A549 (cell line): ENCODE data around the gene TRPC6.

Experiments
- CTCF ChIP-seq: fragments of >200 bp; sonication (Bioruptor Twin); formaldehyde crosslinking; IDR thresholded peaks from 3 replicates; pipeline ENCODE4 v1.5.1; 2016
- ELK1 ChIP-seq: fragments of 150-350 bp; IDR thresholded peaks from 2 replicates; pipeline ENCODE4 v1.6.1; 2014; ENCODE audit warnings: low read depth, mild to moderate bottlenecking, low read length
- EP300 ChIP-seq, 2 experiments: fragments of >200 bp; sonication (Bioruptor Twin); formaldehyde crosslinking; IDR thresholded peaks; 2 replicates in 1 of 2; 3 replicates in 1 of 2; pipeline ENCODE4 v1.6.1; 2016 to 2017
- ESRRA ChIP-seq: fragments of 150-350 bp; IDR thresholded peaks from 2 replicates; pipeline ENCODE4 v1.6.1; 2014; ENCODE audit warnings: mild to moderate bottlenecking, low read length, borderline replicate concordance
- HDAC2 ChIP-seq: fragments of 200-600 bp; sonication (generic); IDR thresholded peaks from 2 replicates; pipeline ENCODE4 v1.6.1; 2016
- KDM5A ChIP-seq: fragments of 200-600 bp; sonication (generic); IDR thresholded peaks from 2 replicates; pipeline ENCODE4 v1.6.1; 2016; ENCODE audit warnings: antibody characterized with exemption, mild to moderate bottlenecking
- MAFK ChIP-seq: fragments of 450-650 bp; IDR thresholded peaks from 2 replicates; pipeline ENCODE4 v1.6.1; 2014; ENCODE audit not compliant: partially characterized antibody
- POLR2AphosphoS2 ChIP-seq: conservative IDR thresholded peaks from 2 replicates; pipeline ENCODE4 v1.6.1; 2012; ENCODE audit warnings: low read length, improper control_type of control experiment, inconsistent platforms
- REST ChIP-seq: fragments of 200-600 bp; sonication (generic); IDR thresholded peaks from 2 replicates; pipeline ENCODE4 v1.6.1; 2016; ENCODE audit warnings: antibody characterized with exemption, mild to moderate bottlenecking, moderate library complexity
- ZC3H11A ChIP-seq: fragments of 450-650 bp; IDR thresholded peaks from 2 replicates; pipeline ENCODE4 v1.6.1; 2014; ENCODE audit warnings: antibody characterized with exemption, mild to moderate bottlenecking

GRCh38 chr11:101474666-101475065, 109.1 kb downstream of the TRPC6 start:
- TF ChIP-seq CTCF (no peak), REST (no peak), MAFK (no peak), POLR2AphosphoS2 (no peak), ESRRA (no peak), KDM5A (no peak), HDAC2 (no peak), ELK1 (no peak), ZC3H11A (no peak), EP300 (IDR thresholded peaks at IDR 0.05) (no peak)
